Measurements from ENCODE around the gene CREBRF.
"Not testable (repeated sequence)": the region's sequence is repeated elsewhere in the genome, so short reads cannot be mapped to it uniquely, and the experiment has no call there.

CREBRF gene

GRCh38 chr5:173099461-173099860 is 43.3 kb downstream of the CREBRF start:
- Histone ChIP-seq H3K4me3 (ENCODE audit: insufficient read length, low read depth) (no peak overlapping the region), H3K4me1 (ENCODE audit: insufficient read depth, insufficient read length) (no peaks in the 10 kb centered on the region), H3K9ac (ENCODE audit: insufficient read length, low read depth) (no peak overlapping the region), H3K27me3 (ENCODE audit: insufficient read depth, insufficient read length) (no peaks in the 10 kb centered on the region), H3K9me3 (ENCODE audit: insufficient read depth, low read length) (peaks cover 20% of the 10 kb centered on the region; the same call in 1 of the 2 replicates), H3K36me3 (ENCODE audit: insufficient read depth, insufficient read length, low read length) (no peaks in the 10 kb centered on the region)
- DNase-seq (ENCODE audit: low read depth, low spot score), result no peak
- no peak for TF ChIP-seq ZNF274 (IDR thresholded peaks at IDR 0.05; ENCODE audit: low read depth, low read length)
- TF ChIP-seq YY1 (IDR thresholded peaks at IDR 0.05; ENCODE audit: insufficient read depth, insufficient read length), result no peak
- TF ChIP-seq SUZ12 (IDR thresholded peaks at IDR 0.05; ENCODE audit: extremely low read depth, insufficient read depth, insufficient read length), result no peak

GRCh38 chr5:173101245-173101644 is 45.1 kb downstream of the CREBRF start:
- no peaks in the 10 kb centered on the region for H3K36me3 ChIP-seq (ENCODE audit: insufficient read depth, insufficient read length, low read length)
- no peak overlapping the region for H3K4me3 ChIP-seq (ENCODE audit: insufficient read length, low read depth)
- no peaks in the 10 kb centered on the region for H3K4me1 ChIP-seq (ENCODE audit: insufficient read depth, insufficient read length)
- no peak for DNase-seq (ENCODE audit: low read depth, low spot score)
- peaks cover 20% of the 10 kb centered on the region; the same call in 1 of the 2 replicates for H3K9me3 ChIP-seq (ENCODE audit: insufficient read depth, low read length)
- TF ChIP-seq YY1 (IDR thresholded peaks at IDR 0.05; ENCODE audit: insufficient read depth, insufficient read length) (no peak), SUZ12 (IDR thresholded peaks at IDR 0.05; ENCODE audit: extremely low read depth, insufficient read depth, insufficient read length) (no peak), ZNF274 (IDR thresholded peaks at IDR 0.05; ENCODE audit: low read depth, low read length) (no peak)
- no peak overlapping the region for H3K9ac ChIP-seq (ENCODE audit: insufficient read length, low read depth)
- no peaks in the 10 kb centered on the region for H3K27me3 ChIP-seq (ENCODE audit: insufficient read depth, insufficient read length)

- Histone ChIP-seq H3K4me3 (ENCODE audit: insufficient read length, low read depth) (no peak overlapping the region), H3K9me3 (ENCODE audit: insufficient read depth, low read length) (peaks cover 20% of the 10 kb centered on the region; the same call in 1 of the 2 replicates), H3K27me3 (ENCODE audit: insufficient read depth, insufficient read length) (no peaks in the 10 kb centered on the region), H3K4me1 (ENCODE audit: insufficient read depth, insufficient read length) (no peaks in the 10 kb centered on the region), H3K9ac (ENCODE audit: insufficient read length, low read depth) (no peak overlapping the region), H3K36me3 (ENCODE audit: insufficient read depth, insufficient read length, low read length) (no peaks in the 10 kb centered on the region)
- DNase-seq (ENCODE audit: low read depth, low spot score), result no peak
- TF ChIP-seq YY1 (IDR thresholded peaks at IDR 0.05; ENCODE audit: insufficient read depth, insufficient read length), result no peak
- no peak for TF ChIP-seq ZNF274 (IDR thresholded peaks at IDR 0.05; ENCODE audit: low read depth, low read length)
- TF ChIP-seq SUZ12 (IDR thresholded peaks at IDR 0.05; ENCODE audit: extremely low read depth, insufficient read depth, insufficient read length), result no peak
These were observed 47.3 kb downstream of the CREBRF start for GRCh38 chr5:173103411-173103810.

DNA sequence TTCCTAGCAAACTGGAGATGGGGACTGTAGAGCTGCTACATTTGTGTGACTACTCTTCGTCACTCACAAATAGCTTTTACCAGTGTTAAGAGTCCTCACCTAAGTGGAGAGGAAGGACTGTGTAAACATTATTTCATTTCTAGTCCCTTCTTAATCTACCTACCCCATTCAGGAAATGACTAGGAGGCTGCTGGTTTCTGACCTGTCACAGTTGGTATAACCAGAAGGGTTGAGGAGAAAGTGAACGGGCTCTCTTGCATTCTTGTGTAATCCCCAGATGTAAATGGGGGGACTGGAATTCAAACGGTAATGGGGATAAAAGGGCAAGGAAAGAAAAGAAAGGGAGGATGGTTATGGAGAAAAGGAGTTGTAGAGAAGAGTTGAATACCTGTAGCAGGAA is 52.8 kb downstream of the CREBRF start:
- H3K4me1 ChIP-seq (ENCODE audit: insufficient read depth, insufficient read length), result no peaks in the 10 kb centered on the region
- H3K9me3 ChIP-seq (ENCODE audit: insufficient read depth, low read length), result no peaks in the 10 kb centered on the region
- no peak overlapping the region for H3K9ac ChIP-seq (ENCODE audit: insufficient read length, low read depth)
- no peak for DNase-seq (ENCODE audit: low read depth, low spot score)
- no peak overlapping the region for H3K4me3 ChIP-seq (ENCODE audit: insufficient read length, low read depth)
- no peak for TF ChIP-seq YY1 (IDR thresholded peaks at IDR 0.05; ENCODE audit: insufficient read depth, insufficient read length)
- TF ChIP-seq SUZ12 (IDR thresholded peaks at IDR 0.05; ENCODE audit: extremely low read depth, insufficient read depth, insufficient read length), result no peak
- no peak for TF ChIP-seq ZNF274 (IDR thresholded peaks at IDR 0.05; ENCODE audit: low read depth, low read length)
- no peaks in the 10 kb centered on the region for H3K36me3 ChIP-seq (ENCODE audit: insufficient read depth, insufficient read length, low read length)
- no peaks in the 10 kb centered on the region for H3K27me3 ChIP-seq (ENCODE audit: insufficient read depth, insufficient read length)

DNA sequence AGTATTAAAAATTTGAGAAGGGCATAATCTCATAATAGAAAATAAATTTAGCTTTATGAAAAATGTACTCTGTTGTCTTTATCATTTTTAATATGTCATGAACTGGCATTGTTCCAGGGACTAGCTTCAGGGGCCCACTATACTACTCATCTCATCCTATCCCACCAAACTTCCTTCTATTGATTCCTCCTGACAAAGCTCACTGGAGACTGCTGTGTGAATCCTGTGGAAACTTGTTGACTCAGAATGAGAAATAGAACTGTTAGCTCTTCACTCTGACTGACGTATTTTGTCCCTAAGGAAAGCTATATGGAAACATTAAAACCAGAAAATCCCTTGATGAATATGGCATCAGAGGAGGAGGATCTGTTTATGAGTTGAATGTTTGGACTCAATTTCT is 58.4 kb downstream of the CREBRF start:
- no peaks in the 10 kb centered on the region for H3K9me3 ChIP-seq (ENCODE audit: insufficient read depth, low read length)
- no peak overlapping the region for H3K9ac ChIP-seq (ENCODE audit: insufficient read length, low read depth)
- TF ChIP-seq ZNF274 (IDR thresholded peaks at IDR 0.05; ENCODE audit: low read depth, low read length), result no peak
- no peak for TF ChIP-seq YY1 (IDR thresholded peaks at IDR 0.05; ENCODE audit: insufficient read depth, insufficient read length)
- TF ChIP-seq SUZ12 (IDR thresholded peaks at IDR 0.05; ENCODE audit: extremely low read depth, insufficient read depth, insufficient read length), result no peak
- H3K4me1 ChIP-seq (ENCODE audit: insufficient read depth, insufficient read length), result no peaks in the 10 kb centered on the region
- no peaks in the 10 kb centered on the region for H3K27me3 ChIP-seq (ENCODE audit: insufficient read depth, insufficient read length)
- no peak for DNase-seq (ENCODE audit: low read depth, low spot score)
- H3K36me3 ChIP-seq (ENCODE audit: insufficient read depth, insufficient read length, low read length), result no peaks in the 10 kb centered on the region
- H3K4me3 ChIP-seq (ENCODE audit: insufficient read length, low read depth), result no peak overlapping the region

DNA sequence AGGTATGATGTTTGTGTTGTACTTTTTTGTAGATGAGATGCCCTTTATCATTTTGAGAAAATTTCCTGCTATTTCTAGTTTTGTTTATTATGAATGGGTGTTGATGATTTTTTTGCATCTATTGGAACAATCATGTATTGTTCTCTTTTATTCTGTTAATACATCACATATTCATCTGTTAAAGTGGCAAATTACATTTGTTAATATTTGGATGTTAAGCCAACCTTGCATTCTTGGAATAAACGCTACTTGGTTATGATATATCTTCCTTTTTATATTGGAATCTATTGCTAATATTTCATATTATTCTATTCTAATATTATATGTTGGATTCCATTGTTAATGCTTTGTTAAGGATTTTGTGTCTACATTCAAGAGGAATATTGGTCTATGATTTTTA is 63.6 kb downstream of the CREBRF start:
- Histone ChIP-seq H3K9me3 (ENCODE audit: insufficient read depth, low read length) (no peaks in the 10 kb centered on the region), H3K4me1 (ENCODE audit: insufficient read depth, insufficient read length) (no peaks in the 10 kb centered on the region), H3K36me3 (ENCODE audit: insufficient read depth, insufficient read length, low read length) (no peaks in the 10 kb centered on the region), H3K4me3 (ENCODE audit: insufficient read length, low read depth) (no peak overlapping the region), H3K9ac (ENCODE audit: insufficient read length, low read depth) (no peak overlapping the region), H3K27me3 (ENCODE audit: insufficient read depth, insufficient read length) (no peaks in the 10 kb centered on the region)
- DNase-seq (ENCODE audit: low read depth, low spot score), result no peak
- TF ChIP-seq YY1 (IDR thresholded peaks at IDR 0.05; ENCODE audit: insufficient read depth, insufficient read length) (no peak), ZNF274 (IDR thresholded peaks at IDR 0.05; ENCODE audit: low read depth, low read length) (no peak), SUZ12 (IDR thresholded peaks at IDR 0.05; ENCODE audit: extremely low read depth, insufficient read depth, insufficient read length) (no peak)

- Histone ChIP-seq H3K36me3 (ENCODE audit: insufficient read depth, insufficient read length, low read length) (no peaks in the 10 kb centered on the region), H3K4me1 (ENCODE audit: insufficient read depth, insufficient read length) (no peaks in the 10 kb centered on the region), H3K27me3 (ENCODE audit: insufficient read depth, insufficient read length) (no peaks in the 10 kb centered on the region), H3K9me3 (ENCODE audit: insufficient read depth, low read length) (no peaks in the 10 kb centered on the region), H3K4me3 (ENCODE audit: insufficient read length, low read depth) (no peak overlapping the region), H3K9ac (ENCODE audit: insufficient read length, low read depth) (no peak overlapping the region)
- DNase-seq (ENCODE audit: low read depth, low spot score), result no peak
- TF ChIP-seq ZNF274 (IDR thresholded peaks at IDR 0.05; ENCODE audit: low read depth, low read length) (no peak), SUZ12 (IDR thresholded peaks at IDR 0.05; ENCODE audit: extremely low read depth, insufficient read depth, insufficient read length) (no peak)
These were observed 67.3 kb downstream of the CREBRF start for GRCh38 chr5:173123416-173123815.

- H3K4me1 ChIP-seq (ENCODE audit: insufficient read depth, insufficient read length); H3K9ac ChIP-seq (ENCODE audit: insufficient read length, low read depth); H3K36me3 ChIP-seq (ENCODE audit: insufficient read depth, insufficient read length, low read length); DNase-seq (ENCODE audit: low read depth, low spot score); H3K27me3 ChIP-seq (ENCODE audit: insufficient read depth, insufficient read length); H3K4me3 ChIP-seq (ENCODE audit: insufficient read length, low read depth); H3K9me3 ChIP-seq (ENCODE audit: insufficient read depth, low read length): not testable (repeated sequence)
These were observed 76.0 kb downstream of the CREBRF start for GRCh38 chr5:173132166-173132565.
